SHP77 treated with DMSO at 0.1 percent for 48 hours (cell line): ENCODE data around the gene ZNF248.
"Not testable (repeated sequence)": the region's sequence is repeated elsewhere in the genome, so short reads cannot be mapped to it uniquely, and the experiment has no call there.

Experiments used
- DNase-seq: peaks from one replicate; lab custom pipeline; 2025; lab: John Stamatoyannopoulos, UW

Gene ZNF248

DNA sequence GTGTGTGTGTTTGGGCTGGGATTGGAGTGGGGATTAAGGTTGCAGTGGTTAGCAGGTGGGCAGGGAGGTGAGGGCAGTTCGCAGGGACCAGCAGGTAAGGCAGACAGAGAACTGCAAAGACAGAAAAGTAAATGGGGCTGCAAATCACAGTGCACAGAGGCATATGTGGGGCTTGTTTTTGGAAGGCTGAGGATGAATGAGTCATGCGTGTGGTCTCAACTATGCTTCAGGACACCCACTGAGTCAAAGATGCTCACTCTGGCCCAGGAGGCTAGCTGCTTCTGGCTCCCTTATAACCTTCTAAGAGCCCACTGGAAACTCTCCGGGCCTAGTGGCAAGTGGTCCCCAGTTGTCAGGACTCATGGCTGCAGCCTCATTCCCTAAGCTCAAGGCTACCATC is 118.2 kb downstream of the ZNF248 start:
- DNase-seq, result no peak

DNA sequence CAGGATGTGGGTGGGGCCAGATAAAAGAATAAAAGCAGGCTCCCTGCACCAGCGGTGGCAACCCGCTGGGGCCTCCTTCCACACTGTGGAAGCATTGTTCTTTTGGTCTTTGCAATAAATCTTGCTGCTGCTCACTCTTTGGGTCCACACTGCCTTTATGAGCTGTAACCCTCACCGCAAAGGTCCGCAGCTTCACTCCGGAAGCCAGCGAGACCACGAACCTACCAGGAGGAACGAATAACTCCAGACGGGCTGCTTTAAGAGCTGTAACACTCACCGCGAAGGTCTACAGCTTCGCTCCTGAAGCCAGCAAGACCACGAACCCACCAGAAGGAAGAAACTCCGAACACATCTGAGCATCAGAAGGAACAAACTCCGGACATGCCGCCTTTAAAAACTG is 119.2 kb downstream of the ZNF248 start:
- DNase-seq, result not testable (repeated sequence)

DNA sequence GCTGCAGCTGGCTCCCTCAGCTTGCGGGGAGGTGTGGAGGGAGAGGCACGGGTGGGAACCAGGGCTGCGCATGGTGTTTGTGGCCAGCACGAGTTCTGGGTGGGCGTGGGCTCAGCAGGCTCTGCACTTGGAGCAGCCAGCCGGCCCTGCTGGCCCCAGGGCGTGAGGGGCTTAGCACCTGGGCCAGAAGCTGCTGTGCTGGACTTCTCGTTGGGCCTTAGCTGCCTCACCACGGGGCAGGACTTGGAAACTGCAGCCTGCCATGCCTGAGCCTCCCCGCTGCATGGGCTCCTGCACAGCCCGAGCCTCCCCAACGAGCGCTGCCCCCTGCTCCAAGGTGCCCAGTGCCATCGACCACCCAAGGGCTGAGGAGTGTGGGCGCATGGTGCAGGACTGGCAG is 120.1 kb downstream of the ZNF248 start:
- DNase-seq, result no peak

DNA sequence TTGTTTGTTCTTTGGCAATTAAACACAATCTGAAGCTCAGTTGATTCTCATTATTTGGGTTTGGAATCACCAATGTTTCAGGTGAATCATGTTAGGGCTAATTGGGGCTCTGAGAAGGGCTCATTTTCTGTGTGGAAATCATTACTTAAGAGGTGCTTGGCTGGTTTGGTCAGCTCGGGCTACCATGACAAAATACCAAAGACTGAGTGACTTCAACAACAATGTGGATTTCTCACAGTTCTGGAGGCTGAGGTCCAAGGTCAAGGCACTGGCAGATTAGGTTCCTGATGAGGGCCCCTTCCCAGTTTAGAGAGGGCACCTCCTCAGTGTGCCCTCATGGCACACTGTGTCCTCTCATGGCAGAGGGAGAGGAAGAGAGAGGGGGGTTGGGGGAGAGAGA is 121.3 kb downstream of the ZNF248 start:
- no peak for DNase-seq

DNA sequence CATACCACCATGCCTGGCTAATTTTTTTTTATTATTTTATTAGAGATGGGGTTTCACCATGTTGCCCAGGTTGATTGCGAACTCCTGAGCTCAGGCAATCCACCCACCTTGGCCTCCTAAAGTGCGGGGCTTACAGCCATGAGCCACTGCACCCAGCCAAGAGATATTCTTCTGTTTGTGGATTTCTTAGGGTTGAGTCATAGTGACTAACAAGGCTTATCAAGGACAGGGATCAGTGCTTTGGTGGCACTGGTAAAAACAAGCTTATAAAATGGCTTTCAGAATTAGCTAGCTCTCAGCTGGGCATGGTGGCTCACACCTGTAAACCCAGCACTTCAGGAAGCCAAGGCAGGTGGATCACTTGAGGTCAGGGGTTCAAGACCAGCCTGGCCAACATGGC is 122.4 kb downstream of the ZNF248 start:
- no peak for DNase-seq
